ENCODE results near the gene DNASE1L1. TPM values are rescaled to one million over a fixed set of nuclear protein-coding genes. Genes with fewer than 3 reads are reported as not detected.

The DNASE1L1 gene
- polyA plus RNA-seq, 1 of the 3 experiments (the other 2 are of a cell fraction), result 18.2 TPM

DNA sequence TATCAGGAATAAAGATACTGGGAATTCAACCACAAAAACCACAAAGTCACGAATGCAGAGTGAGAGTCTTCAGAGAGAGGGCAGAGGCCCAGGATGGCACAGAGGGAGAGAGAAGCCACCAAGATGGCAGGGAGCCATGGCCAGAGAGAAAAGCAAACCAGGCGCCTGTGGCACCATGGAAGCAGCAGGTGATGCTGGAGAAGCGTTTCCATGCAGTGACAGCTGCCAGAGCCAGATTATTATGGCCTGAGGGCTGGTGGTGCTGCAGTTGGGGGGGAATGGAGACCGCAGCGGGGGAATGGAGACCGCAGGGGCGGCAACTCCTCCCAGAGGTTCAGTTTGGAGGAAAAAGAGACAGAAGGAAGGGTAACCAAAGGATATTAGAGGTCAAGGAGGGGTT, 8.1 kb upstream of the DNASE1L1 start:
- 49% methylated on average over 7 of the region's 7 CpGs for whole genome bisulfite sequencing (ENCODE audit: low lambda C conversion rate)
- Histone ChIP-seq H3K36me3 (replicated peaks in 1 of 2; ENCODE audit: control insufficient read depth in 1 of 2, insufficient read depth in 2 of 2, low read length in 1 of 2) (no peaks in the 10 kb centered on the region), H3K27ac (ENCODE audit: low read depth in 2 of 2, low read length in 1 of 2) (0 out of 4 replicates have a peak overlapping the region, but pooled peaks of 1 of the 2 experiments have one; percentile 11), H4K20me1 (ENCODE audit: insufficient read depth) (no peaks in the 10 kb centered on the region), H3K27me3 (ENCODE audit: insufficient read depth) (peaks cover 5% of the 10 kb centered on the region), H3K4me2 (no peak overlapping the region), H2AFZ (ENCODE audit: low read depth) (no peak overlapping the region), H3K9ac (no peak overlapping the region), H3K79me2 (ENCODE audit: insufficient read depth) (no peaks in the 10 kb centered on the region), H3K4me1 (ENCODE audit: control insufficient read depth in 1 of 2, insufficient read depth in 2 of 2, low read depth in 1 of 2, low read length in 1 of 2) (peaks cover 0 to 31% of the 10 kb centered on the region in 2 experiments; a peak in 1 of 4 replicates), H3K4me3 (ENCODE audit: low read depth in 2 of 2, low read length in 1 of 2) (no peak overlapping the region), H3F3A (replicated peaks; ENCODE audit: insufficient read depth) (no peaks in the 10 kb centered on the region), H3K9me2 (no peaks in the 10 kb centered on the region), H3K9me3 (no peaks in the 10 kb centered on the region)
- DNase-seq, result peak; percentile 69
- POLR2A ChIA-PET, result no interaction called here
- CTCF ChIA-PET, result interaction anchor here (1.4 to 2.2 kb wide), 2 partner anchors 18 to 110 kb away, joined by 4 to 7 read pairs; no protein-coding TSS in a partner anchor
- TF ChIP-seq EZH2phosphoT487 (IDR thresholded peaks at IDR 0.05; ENCODE audit: borderline replicate concordance, low read depth) (no peak), RCOR1 (IDR thresholded peaks at IDR 0.05; ENCODE audit: low read length) (no peak), SMC3 (IDR thresholded peaks at IDR 0.05; ENCODE audit: low read depth, low read length) (no peak), MXI1 (IDR thresholded peaks at IDR 0.05; ENCODE audit: low read depth, low read length) (peak; percentile 28; the same call in 1 of the 2 replicates), FOXJ3 (CRISPR knock-in tag; IDR thresholded peaks at IDR 0.05) (no peak), FOSL2 (IDR thresholded peaks at IDR 0.05; ENCODE audit: borderline replicate concordance, low read depth) (no peak)

DNA sequence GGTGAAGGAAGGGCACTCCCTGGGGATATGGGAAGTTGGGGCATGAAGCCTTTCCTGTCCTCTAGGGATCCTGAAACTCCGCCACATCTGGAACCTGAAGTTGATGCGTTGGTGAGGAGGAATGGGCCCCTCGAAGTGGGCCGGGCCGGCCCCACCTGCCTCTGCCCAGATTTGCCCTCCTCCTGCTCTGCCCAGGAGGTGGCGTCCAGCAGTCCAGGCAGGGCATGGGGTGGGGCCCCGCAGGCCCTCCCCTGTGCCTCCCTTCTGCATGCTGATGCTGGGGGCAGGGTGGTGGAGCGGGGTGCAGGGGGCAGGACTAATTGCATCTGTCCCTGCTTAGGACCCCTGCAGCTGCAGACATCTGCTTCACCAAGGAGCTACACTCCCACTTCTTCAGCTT, 4.1 kb upstream of the DNASE1L1 start:
- no peak overlapping the region; a peak in 1 of 4 replicates for H3K27ac ChIP-seq (ENCODE audit: low read depth in 2 of 2, low read length in 1 of 2)
- H3K9me3 ChIP-seq, result no peaks in the 10 kb centered on the region
- peaks cover 4 to 12% of the 10 kb centered on the region in 2 experiments; a peak in 1 of 4 replicates for H3K4me1 ChIP-seq (ENCODE audit: control insufficient read depth in 1 of 2, insufficient read depth in 2 of 2, low read depth in 1 of 2, low read length in 1 of 2)
- no peaks in the 10 kb centered on the region; the same call in 1 of the 2 replicates for H3K27me3 ChIP-seq (ENCODE audit: insufficient read depth)
- no peak for DNase-seq
- H3K4me2 ChIP-seq, result no peak overlapping the region
- WGBS (ENCODE audit: low lambda C conversion rate), result 48% methylated on average over 4 of the region's 8 CpGs
- H3F3A ChIP-seq (replicated peaks; ENCODE audit: insufficient read depth), result no peaks in the 10 kb centered on the region
- H3K36me3 ChIP-seq (replicated peaks in 1 of 2; ENCODE audit: control insufficient read depth in 1 of 2, insufficient read depth in 2 of 2, low read length in 1 of 2), result no peaks in the 10 kb centered on the region
- no peak overlapping the region for H3K4me3 ChIP-seq (ENCODE audit: low read depth in 2 of 2, low read length in 1 of 2)
- peaks cover 17% of the 10 kb centered on the region for H3K79me2 ChIP-seq (ENCODE audit: insufficient read depth)
- no peak overlapping the region for H3K9ac ChIP-seq
- H3K9me2 ChIP-seq, result no peaks in the 10 kb centered on the region
- ChIA-PET POLR2A (interaction anchor here (0.8 to 5.0 kb wide), 5 partner anchors 13 to 23 kb away, joined by 3 to 25 read pairs (median 3); partner anchors contain the start of genes ATP6AP1 and RPL10), CTCF (interaction anchor here (1.5 kb wide), 1 partner anchor 114 kb away, joined by 4 read pairs; no protein-coding TSS in a partner anchor)
- TF ChIP-seq NFIC (IDR thresholded peaks at IDR 0.05; ENCODE audit: borderline replicate concordance) (no peak), MEF2A (IDR thresholded peaks at IDR 0.05; ENCODE audit: borderline replicate concordance, low read depth) (no peak), EP300 (IDR thresholded peaks at IDR 0.05; ENCODE audit: borderline replicate concordance in 1 of 2, low read depth in 1 of 2, low read length in 1 of 2) (no peak), FOXM1 (IDR thresholded peaks at IDR 0.05; ENCODE audit: low read depth) (no peak), SMC3 (IDR thresholded peaks at IDR 0.05; ENCODE audit: low read depth, low read length) (no peak), ELF1 (IDR thresholded peaks at IDR 0.05) (no peak), FOXJ3 (CRISPR knock-in tag; IDR thresholded peaks at IDR 0.05) (no peak), RCOR1 (IDR thresholded peaks at IDR 0.05; ENCODE audit: low read length) (no peak), TCF12 (IDR thresholded peaks at IDR 0.05) (no peak), CHD2 (IDR thresholded peaks at IDR 0.05; ENCODE audit: low read length, partially characterized antibody) (no peak), JUND (IDR thresholded peaks at IDR 0.05) (no peak), EZH2phosphoT487 (IDR thresholded peaks at IDR 0.05; ENCODE audit: borderline replicate concordance, low read depth) (no peak), RXRA (IDR thresholded peaks at IDR 0.05; ENCODE audit: borderline replicate concordance, low read depth) (no peak)
- TF ChIP-seq, protein P1, sequence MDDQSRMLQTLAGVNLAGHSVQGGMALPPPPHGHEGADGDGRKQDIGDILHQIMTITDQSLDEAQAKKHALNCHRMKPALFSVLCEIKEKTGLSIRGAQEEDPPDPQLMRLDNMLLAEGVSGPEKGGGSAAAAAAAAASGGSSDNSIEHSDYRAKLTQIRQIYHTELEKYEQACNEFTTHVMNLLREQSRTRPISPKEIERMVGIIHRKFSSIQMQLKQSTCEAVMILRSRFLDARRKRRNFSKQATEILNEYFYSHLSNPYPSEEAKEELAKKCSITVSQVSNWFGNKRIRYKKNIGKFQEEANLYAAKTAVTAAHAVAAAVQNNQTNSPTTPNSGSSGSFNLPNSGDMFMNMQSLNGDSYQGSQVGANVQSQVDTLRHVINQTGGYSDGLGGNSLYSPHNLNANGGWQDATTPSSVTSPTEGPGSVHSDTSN (IDR thresholded peaks at IDR 0.05), result no peak
- TF ChIP-seq, protein P2, sequence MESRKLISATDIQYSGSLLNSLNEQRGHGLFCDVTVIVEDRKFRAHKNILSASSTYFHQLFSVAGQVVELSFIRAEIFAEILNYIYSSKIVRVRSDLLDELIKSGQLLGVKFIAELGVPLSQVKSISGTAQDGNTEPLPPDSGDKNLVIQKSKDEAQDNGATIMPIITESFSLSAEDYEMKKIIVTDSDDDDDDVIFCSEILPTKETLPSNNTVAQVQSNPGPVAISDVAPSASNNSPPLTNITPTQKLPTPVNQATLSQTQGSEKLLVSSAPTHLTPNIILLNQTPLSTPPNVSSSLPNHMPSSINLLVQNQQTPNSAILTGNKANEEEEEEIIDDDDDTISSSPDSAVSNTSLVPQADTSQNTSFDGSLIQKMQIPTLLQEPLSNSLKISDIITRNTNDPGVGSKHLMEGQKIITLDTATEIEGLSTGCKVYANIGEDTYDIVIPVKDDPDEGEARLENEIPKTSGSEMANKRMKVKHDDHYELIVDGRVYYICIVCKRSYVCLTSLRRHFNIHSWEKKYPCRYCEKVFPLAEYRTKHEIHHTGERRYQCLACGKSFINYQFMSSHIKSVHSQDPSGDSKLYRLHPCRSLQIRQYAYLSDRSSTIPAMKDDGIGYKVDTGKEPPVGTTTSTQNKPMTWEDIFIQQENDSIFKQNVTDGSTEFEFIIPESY (IDR thresholded peaks at IDR 0.05; ENCODE audit: borderline replicate concordance, low read depth), result no peak
- TF ChIP-seq, protein P3, sequence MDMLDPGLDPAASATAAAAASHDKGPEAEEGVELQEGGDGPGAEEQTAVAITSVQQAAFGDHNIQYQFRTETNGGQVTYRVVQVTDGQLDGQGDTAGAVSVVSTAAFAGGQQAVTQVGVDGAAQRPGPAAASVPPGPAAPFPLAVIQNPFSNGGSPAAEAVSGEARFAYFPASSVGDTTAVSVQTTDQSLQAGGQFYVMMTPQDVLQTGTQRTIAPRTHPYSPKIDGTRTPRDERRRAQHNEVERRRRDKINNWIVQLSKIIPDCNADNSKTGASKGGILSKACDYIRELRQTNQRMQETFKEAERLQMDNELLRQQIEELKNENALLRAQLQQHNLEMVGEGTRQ (IDR thresholded peaks at IDR 0.05; ENCODE audit: borderline replicate concordance, low read depth, low read length), result no peak
- TF ChIP-seq, protein P4, sequence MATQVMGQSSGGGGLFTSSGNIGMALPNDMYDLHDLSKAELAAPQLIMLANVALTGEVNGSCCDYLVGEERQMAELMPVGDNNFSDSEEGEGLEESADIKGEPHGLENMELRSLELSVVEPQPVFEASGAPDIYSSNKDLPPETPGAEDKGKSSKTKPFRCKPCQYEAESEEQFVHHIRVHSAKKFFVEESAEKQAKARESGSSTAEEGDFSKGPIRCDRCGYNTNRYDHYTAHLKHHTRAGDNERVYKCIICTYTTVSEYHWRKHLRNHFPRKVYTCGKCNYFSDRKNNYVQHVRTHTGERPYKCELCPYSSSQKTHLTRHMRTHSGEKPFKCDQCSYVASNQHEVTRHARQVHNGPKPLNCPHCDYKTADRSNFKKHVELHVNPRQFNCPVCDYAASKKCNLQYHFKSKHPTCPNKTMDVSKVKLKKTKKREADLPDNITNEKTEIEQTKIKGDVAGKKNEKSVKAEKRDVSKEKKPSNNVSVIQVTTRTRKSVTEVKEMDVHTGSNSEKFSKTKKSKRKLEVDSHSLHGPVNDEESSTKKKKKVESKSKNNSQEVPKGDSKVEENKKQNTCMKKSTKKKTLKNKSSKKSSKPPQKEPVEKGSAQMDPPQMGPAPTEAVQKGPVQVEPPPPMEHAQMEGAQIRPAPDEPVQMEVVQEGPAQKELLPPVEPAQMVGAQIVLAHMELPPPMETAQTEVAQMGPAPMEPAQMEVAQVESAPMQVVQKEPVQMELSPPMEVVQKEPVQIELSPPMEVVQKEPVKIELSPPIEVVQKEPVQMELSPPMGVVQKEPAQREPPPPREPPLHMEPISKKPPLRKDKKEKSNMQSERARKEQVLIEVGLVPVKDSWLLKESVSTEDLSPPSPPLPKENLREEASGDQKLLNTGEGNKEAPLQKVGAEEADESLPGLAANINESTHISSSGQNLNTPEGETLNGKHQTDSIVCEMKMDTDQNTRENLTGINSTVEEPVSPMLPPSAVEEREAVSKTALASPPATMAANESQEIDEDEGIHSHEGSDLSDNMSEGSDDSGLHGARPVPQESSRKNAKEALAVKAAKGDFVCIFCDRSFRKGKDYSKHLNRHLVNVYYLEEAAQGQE (IDR thresholded peaks at IDR 0.05; ENCODE audit: low read depth, low read length), result no peak
- no peaks in the 10 kb centered on the region for H4K20me1 ChIP-seq (ENCODE audit: insufficient read depth)
- H2AFZ ChIP-seq (ENCODE audit: low read depth), result no peak overlapping the region

All from SK-N-SH (cell line).